GM18517 (cell line): ENCODE data around the gene NCAM1.

ENCODE experiments used
- ATAC-seq: cut with Tn5 transposase; IDR thresholded peaks from one replicate; pipeline ENCODE4 v1.9.1; 2021; ENCODE audit warnings: mild to moderate bottlenecking, moderate library complexity; ENCODE audit not compliant: unreplicated experiment

NCAM1 gene

GRCh38 chr11:113166280-113166679, 205.1 kb downstream of the NCAM1 start:
- ATAC-seq, result no peak

GRCh38 chr11:113167599-113167998, 206.4 kb downstream of the NCAM1 start:
- no peak for ATAC-seq

GRCh38 chr11:113168354-113169342, 207.4 kb downstream of the NCAM1 start:
- no peak for ATAC-seq

DNA sequence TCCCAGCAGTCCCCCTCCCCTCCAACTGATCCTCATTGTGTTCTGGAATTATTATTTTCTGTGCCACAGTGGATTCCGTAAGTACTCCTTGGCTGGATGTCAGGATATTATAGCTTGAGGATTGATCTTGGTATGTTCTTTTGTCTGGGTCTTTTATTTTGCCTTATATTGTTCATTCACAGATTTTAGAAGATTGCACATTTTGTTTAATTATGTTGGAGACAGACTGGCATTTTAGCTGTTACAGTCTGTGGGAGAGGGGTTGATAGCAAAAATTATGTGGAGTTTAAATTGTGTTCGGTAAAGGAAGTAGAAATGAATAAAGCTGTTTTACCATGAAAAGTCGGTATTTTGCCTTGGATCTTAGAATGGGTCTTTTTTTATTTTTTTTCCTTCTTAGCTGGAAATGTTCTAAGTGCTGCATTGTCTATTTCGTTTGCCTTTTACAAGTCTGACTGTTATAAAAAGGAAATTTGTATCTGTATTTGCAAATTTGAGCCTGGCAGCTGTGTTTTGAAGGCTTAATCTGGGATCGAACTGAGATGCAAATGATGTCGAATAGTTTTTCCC, 211.2 kb downstream of the NCAM1 start:
- no peak for ATAC-seq

DNA sequence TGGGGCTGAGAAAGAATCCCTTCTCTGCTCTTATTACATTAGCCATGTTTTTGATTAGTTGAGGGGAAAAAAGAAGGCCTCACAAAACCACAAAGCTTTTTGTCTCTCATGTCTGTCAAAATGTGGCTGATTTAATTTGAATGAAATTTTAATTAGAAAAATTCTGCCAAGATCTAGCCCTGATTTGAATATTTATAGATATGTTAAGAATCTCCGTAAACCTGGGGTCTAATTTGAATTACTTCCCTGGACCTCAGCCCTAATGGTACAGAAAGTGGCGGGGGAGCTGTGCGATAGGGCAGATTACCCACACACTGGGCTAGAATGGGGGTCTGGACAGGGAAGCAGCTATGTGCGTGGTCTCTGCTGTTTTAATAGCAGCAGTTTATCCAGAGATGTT, 211.9 kb downstream of the NCAM1 start:
- no peak for ATAC-seq

DNA sequence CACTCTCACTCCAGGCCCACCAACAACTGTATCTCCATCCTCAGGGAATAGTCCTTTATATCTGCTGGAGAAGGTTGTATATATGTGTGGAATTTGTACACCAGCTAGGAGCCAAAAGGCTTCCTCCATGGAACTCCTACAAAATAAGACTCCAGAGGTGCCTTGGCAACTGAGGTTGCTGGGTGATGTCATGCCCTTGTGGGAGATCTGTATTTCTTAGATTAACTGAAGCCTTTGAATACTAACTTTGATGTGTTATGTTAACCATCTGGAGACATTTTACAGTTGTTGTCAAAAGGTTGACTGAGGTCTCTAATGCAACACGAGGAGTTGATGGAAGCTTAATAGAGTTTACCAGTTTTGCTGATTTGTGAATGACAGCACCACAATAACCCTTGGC, 213.7 kb downstream of the NCAM1 start:
- ATAC-seq, result no peak

DNA sequence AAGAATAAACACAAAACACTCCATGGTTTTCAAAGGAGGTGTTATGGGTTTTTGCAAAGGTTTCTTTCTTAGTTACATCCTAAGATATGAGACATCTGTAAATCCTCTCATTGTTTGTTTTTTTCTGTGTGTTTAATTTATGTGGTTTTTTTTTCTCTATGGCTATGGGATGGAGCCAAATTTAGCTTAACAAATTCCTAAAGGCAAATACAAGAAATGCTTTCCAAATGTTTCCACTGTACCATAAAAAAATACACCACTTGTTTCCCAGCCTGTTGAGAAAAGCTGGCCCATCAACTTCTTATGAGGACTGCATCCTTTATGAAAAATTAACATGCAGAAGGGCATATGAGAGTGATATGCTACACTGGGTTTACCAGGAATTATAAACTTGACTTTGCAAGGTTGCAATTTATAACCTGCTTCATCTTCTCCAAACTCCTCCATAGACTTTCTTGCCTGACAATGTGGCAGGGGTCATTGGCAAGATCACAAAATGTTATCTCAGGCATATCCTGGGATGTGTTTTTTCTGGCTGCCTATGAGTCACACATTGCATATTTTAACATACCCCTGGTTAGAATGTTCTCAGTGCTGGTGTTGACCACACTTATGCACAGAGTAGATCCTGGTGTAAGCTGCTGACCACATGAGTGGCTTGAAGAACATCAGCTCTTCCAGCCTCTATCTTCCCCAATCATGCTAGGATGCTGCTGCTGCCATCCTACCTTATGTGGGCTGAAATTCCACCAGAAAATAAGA, 215.6 kb downstream of the NCAM1 start:
- ATAC-seq, result no peak

DNA sequence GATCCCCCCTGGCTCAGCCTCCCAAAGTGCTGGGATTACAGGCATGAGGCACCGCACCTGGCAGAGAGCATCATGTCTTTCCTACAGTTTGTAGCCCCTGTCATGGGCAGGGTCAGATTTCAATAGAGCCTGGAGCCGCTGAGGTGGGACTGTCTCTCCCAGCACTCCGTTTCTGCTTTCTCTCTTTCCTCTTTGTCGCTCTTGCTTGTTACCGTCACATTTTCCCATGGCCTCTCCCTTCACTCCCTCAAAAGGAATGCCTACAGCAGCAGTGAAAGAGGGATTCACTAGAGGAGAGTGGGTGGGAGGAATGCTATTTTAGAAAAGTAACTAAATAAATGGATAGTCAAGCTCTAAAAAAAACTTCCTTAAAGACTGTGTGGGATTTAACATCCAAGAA, 216.5 kb downstream of the NCAM1 start:
- ATAC-seq, result no peak

DNA sequence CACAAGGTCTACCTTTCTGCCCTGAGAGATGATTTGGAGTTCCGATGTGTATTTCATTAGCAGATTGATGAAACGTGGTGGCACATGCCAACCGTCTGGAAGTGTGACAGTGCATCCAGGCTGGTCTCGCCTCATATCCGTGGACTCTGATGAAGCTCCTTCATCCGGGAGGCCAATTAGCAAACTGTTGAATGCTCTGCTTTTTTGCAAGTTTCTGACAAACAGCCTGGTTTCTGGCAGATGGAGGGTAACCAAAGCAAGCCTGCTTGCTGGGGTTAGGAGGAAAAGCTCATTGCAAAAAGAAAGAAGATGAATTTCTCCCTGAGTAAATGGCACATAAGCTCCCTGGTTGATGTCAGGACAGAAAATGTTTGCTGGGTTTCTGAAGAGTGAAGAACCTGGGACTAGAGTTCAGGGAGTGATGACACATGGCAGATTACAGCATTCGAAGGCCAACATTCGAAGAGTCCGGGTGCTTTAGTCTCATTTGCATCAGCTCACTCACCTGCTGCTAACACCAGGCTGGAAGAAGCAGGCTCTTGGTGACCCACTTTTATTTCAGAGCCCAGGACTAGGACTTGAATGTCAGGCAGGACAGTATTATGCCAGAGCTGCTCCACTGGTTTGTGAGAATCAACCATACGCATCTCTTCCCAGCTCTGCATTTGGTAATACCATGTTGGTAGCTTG, 217.3 kb downstream of the NCAM1 start:
- ATAC-seq, result no peak

- no peak for ATAC-seq
These were observed 218.0 kb downstream of the NCAM1 start for GRCh38 chr11:113179181-113179704.

GRCh38 chr11:113181094-113181493, 219.9 kb downstream of the NCAM1 start:
- ATAC-seq, result no peak

- ATAC-seq, result no peak
These were observed 221.1 kb downstream of the NCAM1 start for GRCh38 chr11:113182288-113182687.

DNA sequence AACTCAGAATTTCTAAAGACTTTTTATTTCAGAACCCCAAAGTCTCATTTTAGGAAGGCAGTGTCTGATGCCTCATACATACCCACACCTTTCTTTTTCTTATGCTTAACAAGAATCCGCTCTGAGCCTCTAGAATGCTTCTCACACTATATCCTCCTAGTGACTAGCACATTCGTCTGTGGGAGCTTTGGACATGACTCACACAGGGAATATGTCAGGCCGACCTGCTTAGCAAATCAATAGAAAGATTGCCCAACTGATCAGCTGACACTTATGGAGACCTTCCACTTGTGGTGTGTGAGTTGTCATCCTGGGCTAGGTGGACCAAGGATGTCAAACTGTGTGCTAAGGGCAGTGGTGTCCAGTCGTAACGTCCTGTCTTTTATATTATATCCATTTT, 223.3 kb downstream of the NCAM1 start:
- no peak for ATAC-seq

DNA sequence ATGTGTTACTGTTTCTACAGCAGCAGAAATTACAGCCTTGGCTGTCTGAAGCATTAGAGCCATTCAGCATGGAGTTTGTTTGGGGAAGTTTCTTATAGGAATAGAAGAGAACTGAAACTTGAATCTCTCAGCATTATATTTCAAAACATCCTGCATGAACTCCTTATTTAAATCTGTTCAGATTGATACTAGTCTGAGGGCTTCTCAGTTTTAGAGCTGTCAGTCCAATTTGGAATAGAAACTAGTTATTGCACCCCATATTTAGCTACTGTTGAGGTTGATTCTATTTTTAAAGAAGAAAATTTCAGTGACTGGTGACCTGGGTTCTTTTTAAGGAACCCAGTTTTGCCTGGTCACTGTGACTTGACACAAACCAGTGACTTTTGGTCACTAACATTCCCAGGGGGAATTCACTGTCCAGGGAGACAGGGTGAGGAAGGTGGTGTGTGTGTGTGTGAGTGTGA, 227.2 kb downstream of the NCAM1 start:
- ATAC-seq, result no peak

DNA sequence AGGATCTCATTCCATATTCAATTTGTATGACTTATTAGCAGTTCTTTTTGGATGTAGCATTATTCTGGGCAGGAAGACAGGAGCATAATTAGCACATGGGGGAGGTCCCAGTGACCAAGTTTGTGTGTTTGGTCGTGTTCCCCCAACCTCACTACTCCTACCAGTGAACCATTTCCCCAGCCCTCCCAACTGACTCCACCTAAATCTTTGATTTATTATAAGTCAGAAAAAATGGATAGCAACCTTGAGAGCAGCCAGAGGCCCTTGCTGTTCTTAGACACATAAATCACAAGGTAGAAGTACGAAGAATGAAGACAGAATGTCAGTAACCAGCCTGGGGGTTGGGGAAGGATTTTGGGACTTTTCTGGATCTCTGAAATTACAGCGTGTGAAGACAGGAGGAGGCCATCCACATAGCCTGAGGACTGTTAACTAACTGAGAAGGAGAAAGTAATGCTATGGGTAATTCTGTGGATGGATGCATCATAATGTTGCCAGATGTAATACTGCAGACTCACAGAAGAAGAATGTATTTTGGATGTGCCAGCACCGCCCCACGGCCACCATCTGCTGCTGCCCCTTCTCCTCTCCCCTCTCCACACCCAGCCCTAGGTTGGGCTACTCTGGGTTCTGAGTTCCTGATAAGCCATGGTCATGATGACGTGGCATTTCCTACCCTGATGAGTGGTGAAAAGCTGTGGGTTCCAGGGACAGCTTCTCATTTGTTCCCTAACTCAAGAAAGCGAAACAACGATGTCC, 228.9 kb downstream of the NCAM1 start:
- ATAC-seq, result no peak

- ATAC-seq, result no peak
These were observed 231.1 kb downstream of the NCAM1 start for GRCh38 chr11:113192121-113192925.

- ATAC-seq, result no peak
These were observed 231.8 kb downstream of the NCAM1 start for GRCh38 chr11:113193016-113193415.

DNA sequence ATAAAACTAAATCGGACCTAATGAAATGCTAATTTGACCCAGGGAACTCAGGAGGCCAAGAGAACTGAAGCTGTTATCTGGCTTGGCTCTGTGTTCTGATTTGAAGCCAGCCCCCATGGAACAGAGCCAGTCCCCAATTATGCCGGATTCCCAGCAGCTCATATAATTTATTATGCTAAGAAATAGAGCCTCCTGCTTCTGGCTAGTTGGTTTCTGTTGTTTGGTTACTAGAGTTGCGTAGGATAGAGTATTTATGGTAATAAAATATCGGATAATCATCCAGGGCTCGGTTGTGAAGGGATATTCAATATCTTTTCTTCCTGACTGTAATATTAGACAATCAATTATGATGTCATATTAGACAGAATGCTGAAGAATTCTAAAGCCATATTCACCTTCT, 232.7 kb downstream of the NCAM1 start:
- no peak for ATAC-seq

DNA sequence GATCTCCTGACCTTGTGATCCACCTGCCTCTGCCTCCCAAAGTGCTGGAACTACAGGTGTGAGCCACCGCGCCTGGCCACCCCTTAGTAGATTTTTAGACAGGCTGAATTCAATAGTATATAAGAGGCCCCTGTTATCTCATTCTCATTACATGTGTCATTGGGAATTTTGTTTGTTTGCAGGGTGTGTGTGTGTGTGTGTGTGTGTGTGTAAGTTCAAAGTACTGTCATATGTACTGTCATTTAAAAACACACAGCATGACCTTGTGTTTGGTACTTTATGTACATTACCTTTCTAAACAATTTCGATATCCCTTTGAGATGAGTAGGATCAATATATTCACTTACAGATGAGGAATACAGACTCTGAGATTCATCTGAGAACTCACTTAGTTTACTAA, 234.5 kb downstream of the NCAM1 start:
- ATAC-seq, result no peak
